A673 (cell line): ENCODE measurements around the gene FHIP2A.
"Not testable (repeated sequence)": the region's sequence is repeated elsewhere in the genome, so short reads cannot be mapped to it uniquely, and the experiment has no call there.

Experiments
- EZH2 ChIP-seq: fragments of 200-600 bp; sonication (generic); IDR thresholded peaks from 2 replicates; pipeline ENCODE4 v1.6.1; 2017; ENCODE audit warnings: borderline replicate concordance, low read depth, mild to moderate bottlenecking, mixed read lengths, antibody characterized with exemption, low read length; ENCODE audit not compliant: poor library complexity, severe bottlenecking
- TF ChIP-seq, protein P1 (sequence below): fragments of 300-800, 200-600 bp; sonication (generic); conservative IDR thresholded peaks from 2 replicates; pipeline ENCODE4 v1.5.1; 2017; ENCODE audit warnings: low read depth, mild to moderate bottlenecking, antibody characterized with exemption, low read length, moderate library complexity, mixed read lengths

GRCh38 chr10:114847517-114847916 lies 25.9 kb downstream of the FHIP2A start:
- TF ChIP-seq EZH2 = not testable (repeated sequence)
- TF ChIP-seq, protein P1, sequence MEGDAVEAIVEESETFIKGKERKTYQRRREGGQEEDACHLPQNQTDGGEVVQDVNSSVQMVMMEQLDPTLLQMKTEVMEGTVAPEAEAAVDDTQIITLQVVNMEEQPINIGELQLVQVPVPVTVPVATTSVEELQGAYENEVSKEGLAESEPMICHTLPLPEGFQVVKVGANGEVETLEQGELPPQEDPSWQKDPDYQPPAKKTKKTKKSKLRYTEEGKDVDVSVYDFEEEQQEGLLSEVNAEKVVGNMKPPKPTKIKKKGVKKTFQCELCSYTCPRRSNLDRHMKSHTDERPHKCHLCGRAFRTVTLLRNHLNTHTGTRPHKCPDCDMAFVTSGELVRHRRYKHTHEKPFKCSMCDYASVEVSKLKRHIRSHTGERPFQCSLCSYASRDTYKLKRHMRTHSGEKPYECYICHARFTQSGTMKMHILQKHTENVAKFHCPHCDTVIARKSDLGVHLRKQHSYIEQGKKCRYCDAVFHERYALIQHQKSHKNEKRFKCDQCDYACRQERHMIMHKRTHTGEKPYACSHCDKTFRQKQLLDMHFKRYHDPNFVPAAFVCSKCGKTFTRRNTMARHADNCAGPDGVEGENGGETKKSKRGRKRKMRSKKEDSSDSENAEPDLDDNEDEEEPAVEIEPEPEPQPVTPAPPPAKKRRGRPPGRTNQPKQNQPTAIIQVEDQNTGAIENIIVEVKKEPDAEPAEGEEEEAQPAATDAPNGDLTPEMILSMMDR = not testable (repeated sequence)
